ENCODE results near the gene UNC13D. TPM values are rescaled to one million over a fixed set of nuclear protein-coding genes. Genes with fewer than 3 reads are reported as not detected.

Gene UNC13D
- total and polyA plus RNA-seq, 2 of the 4 experiments (the other 2 are of a cell fraction) = under 0.01 to 0.31 TPM

DNA sequence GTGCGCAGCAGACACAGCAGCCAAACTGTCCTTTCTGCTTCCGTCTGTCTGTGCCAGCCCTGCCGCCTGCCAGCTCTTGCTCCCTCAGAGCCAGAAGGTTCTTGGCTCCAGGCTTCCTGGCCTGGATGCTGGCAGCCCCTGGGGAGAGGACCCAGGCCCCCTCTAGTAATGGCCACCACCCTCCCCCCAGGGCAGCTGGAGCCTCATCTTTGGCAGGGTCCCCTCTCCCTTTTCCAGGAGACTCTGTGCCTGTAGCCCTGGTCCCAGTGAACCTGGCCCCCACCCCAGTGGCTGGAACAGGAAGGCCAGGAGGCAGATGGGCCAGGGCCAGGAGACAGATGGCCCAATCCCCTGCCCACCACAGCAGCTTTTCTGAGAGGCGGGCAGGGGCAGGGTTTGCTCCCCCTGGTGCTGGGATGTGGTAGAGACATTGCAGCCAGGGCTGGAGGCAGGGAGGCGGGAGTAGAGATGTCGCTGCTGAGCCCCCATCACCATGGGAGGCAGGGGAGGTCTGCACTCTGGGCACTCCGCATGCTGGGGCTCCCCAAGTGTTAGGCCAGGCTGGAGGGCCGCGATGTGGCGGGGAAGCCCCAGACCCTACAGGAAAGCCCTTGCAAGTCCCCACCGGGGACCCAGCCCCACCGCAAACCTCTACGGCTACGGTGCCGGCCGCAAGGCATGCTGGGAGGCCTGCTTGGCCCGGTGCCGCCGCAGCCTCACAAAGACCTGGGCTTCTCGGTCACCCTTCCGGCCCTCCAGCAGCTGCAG is 16.7 kb downstream of the UNC13D start:
- dilution Hi-C loops (cut with HindIII; ENCODE audit: low sequenced_read_pairs, unreplicated experiment) (no loop called here), intact Hi-C loops (cut with micrococcal nuclease) (loop anchor here (5.0 kb wide), 1 partner anchor 45 kb away; the partner anchor contains the start of gene UNK), in situ Hi-C loops (cut with MboI; ENCODE audit: low sequenced_read_pairs) (no loop called here)
- Histone ChIP-seq H2AK5ac (ENCODE audit: low read depth, low read length) (no peak overlapping the region), H3K4me1 (ENCODE audit: control insufficient read depth, insufficient read depth, low read length) (peaks cover 3% of the 10 kb centered on the region), H4K20me1 (ENCODE audit: insufficient read depth, low read length) (no peaks in the 10 kb centered on the region), H3K23ac (ENCODE audit: low read depth, low read length) (no peak overlapping the region), H3K18ac (ENCODE audit: low read depth, low read length) (no peak overlapping the region), H2BK20ac (ENCODE audit: low read depth, low read length) (no peak overlapping the region), H4K91ac (ENCODE audit: insufficient read depth, low read depth, low read length) (peak overlapping the region; percentile 28; the same call in 1 of the 2 replicates), H3K9ac (ENCODE audit: low read depth, low read length) (0 out of 2 replicates have a peak overlapping the region, but pooled peaks have one; percentile 10), H2BK5ac (ENCODE audit: low read depth, low read length, poor library complexity, severe bottlenecking) (no peak overlapping the region), H3K79me1 (ENCODE audit: low read depth in 1 of 2, low read length in 2 of 2) (no peaks in the 10 kb centered on the region), H2AK9ac (replicated peaks; ENCODE audit: low read depth, low read length, poor library complexity) (peak overlapping the region; percentile 21), H4K5ac (ENCODE audit: low read depth, low read length) (peak overlapping the region; percentile 65), H3K27ac (ENCODE audit: insufficient read depth, low read length) (no peak overlapping the region), H3K36me3 (ENCODE audit: control insufficient read depth, insufficient read depth, low read length) (peaks cover 18% of the 10 kb centered on the region; the same call in 1 of the 2 replicates), H3K56ac (ENCODE audit: extremely low read depth, insufficient read depth, low read length) (no peak overlapping the region), H3K4me2 (ENCODE audit: low read depth, low read length) (no peak overlapping the region), H3K9me1 (ENCODE audit: insufficient read depth, low read length) (no peaks in the 10 kb centered on the region), H3K14ac (replicated peaks; ENCODE audit: low read depth, low read length) (no peak overlapping the region; the same call in 1 of the 2 replicates), H3K4ac (ENCODE audit: low read depth, low read length) (0 out of 2 replicates have a peak overlapping the region, but pooled peaks have one; percentile 15), H3K27me3 (ENCODE audit: control insufficient read depth, insufficient read depth, low read length) (no peaks in the 10 kb centered on the region), H2BK120ac (ENCODE audit: low read depth, low read length) (no peak overlapping the region), H4K8ac (ENCODE audit: low read depth in 2 of 2, low read length in 2 of 2) (peak overlapping the region; percentile 56 to 83; a peak in 2 of 4 replicates), H2BK15ac (ENCODE audit: low read depth, low read length) (no peak overlapping the region), H3K4me3 (ENCODE audit: insufficient read depth, low read depth, low read length) (no peak overlapping the region), H3K9me3 (ENCODE audit: control insufficient read depth, insufficient read depth, low read length) (no peaks in the 10 kb centered on the region), H2AFZ (replicated peaks; ENCODE audit: low read length, poor library complexity) (peak overlapping the region; percentile 92)
- TF ChIP-seq USF2 (IDR thresholded peaks at IDR 0.05; ENCODE audit: low read depth, low read length) (no peak), CHD1 (IDR thresholded peaks at IDR 0.05; ENCODE audit: low read depth, low read length) (no peak), MXI1 (IDR thresholded peaks at IDR 0.05; ENCODE audit: borderline replicate concordance, low read depth, low read length) (no peak), CEBPB (IDR thresholded peaks at IDR 0.05; ENCODE audit: low read depth, low read length) (0 out of 2 replicates have a peak, but pooled peaks have one; percentile 17), RCOR1 (IDR thresholded peaks at IDR 0.05; ENCODE audit: insufficient replicate concordance, low read length) (no peak), CTCF (conservative IDR thresholded peaks at IDR 0.05; ENCODE audit: low read depth, low read length) (peak; percentile 67), POLR2A (IDR thresholded peaks at IDR 0.05; ENCODE audit: low read depth, low read length) (no peak), MAZ (IDR thresholded peaks at IDR 0.05; ENCODE audit: borderline replicate concordance, low read depth, low read length) (no peak), RAD21 (IDR thresholded peaks at IDR 0.05; ENCODE audit: low read length) (peak; percentile 60), RFX5 (IDR thresholded peaks at IDR 0.05; ENCODE audit: low read depth, low read length) (no peak), SMC3 (IDR thresholded peaks at IDR 0.05; ENCODE audit: low read depth, low read length) (peak; percentile 67; the same call in 1 of the 2 replicates)
- BruUV-seq (replicated peaks) = no TSS peak
- ChIA-PET CTCF (interaction anchor here (0.7 to 1.4 kb wide), 5 partner anchors 13 to 114 kb away, joined by 3 to 4 read pairs (median 3); partner anchors contain the start of genes FBF1 and GALK1), POLR2A (ENCODE audit: unreplicated experiment) (interaction anchor here (0.8 to 1.2 kb wide), 2 partner anchors 12 to 47 kb away, joined by 3 to 4 read pairs; no protein-coding TSS in a partner anchor)
- DNase-seq = peak; percentile 41
- peak; percentile 93 for ATAC-seq (ENCODE audit: low read depth)
- 43% methylated on average over 10 of the region's 21 CpGs; no CpG with 5 or more reads in 1 of the 2 experiments for WGBS, 2 experiments (ENCODE audit: extremely low coverage in 2 of 2, insufficient read length in 1 of 2)

All from IMR-90 (cell line).